Astrocyte (in vitro differentiated cells and primary cell): ENCODE results near the gene F11R. TPM values are rescaled to one million over a fixed set of nuclear protein-coding genes. Genes with fewer than 3 reads are reported as not detected.

Experiments
- DNase-seq: peaks from one replicate; pipeline ENCODE4 v3.0.0-alpha.2; 2010; ENCODE audit warnings: low read depth
- FAIRE-seq: peaks from 2 replicates; lab custom pipeline; 2011; peaks lifted over from hg19 to GRCh38; lab: Jason Lieb, UNC
- H2AFZ ChIP-seq: 2 replicates; pipeline ENCODE4 v1.6.0; 2012; ENCODE audit warnings: low read depth, low read length, inconsistent platforms
- H3K27ac ChIP-seq: 2 replicates; pipeline ENCODE4 v1.5.1; 2011; ENCODE audit warnings: low read depth, low read length, inconsistent platforms
- H3K27me3 ChIP-seq: 2 replicates; pipeline ENCODE4 v1.6.0; 2011; ENCODE audit warnings: low read length, inconsistent platforms; ENCODE audit not compliant: insufficient read depth
- H3K36me3 ChIP-seq: 2 replicates; pipeline ENCODE4 v1.5.1; 2011; ENCODE audit warnings: low read length, inconsistent platforms; ENCODE audit not compliant: insufficient read depth
- H3K4me1 ChIP-seq: 2 replicates; pipeline ENCODE4 v1.5.1; 2011; ENCODE audit warnings: low read length, inconsistent platforms; ENCODE audit not compliant: insufficient read depth
- H3K4me2 ChIP-seq: 2 replicates; pipeline ENCODE4 v1.6.0; 2012; ENCODE audit warnings: low read length, inconsistent platforms
- H3K4me3 ChIP-seq: 2 replicates; pipeline ENCODE4 v1.5.1; 2011; ENCODE audit warnings: low read depth, mild to moderate bottlenecking, low read length, inconsistent platforms; ENCODE audit not compliant: insufficient read depth
- H3K79me2 ChIP-seq: 2 replicates; pipeline ENCODE4 v1.6.0; 2012; ENCODE audit warnings: mild to moderate bottlenecking, low read length, inconsistent platforms; ENCODE audit not compliant: insufficient read depth
- H3K9ac ChIP-seq: 2 replicates; pipeline ENCODE4 v1.6.0; 2012; ENCODE audit warnings: mild to moderate bottlenecking, low read length, inconsistent platforms
- H3K9me3 ChIP-seq: 2 replicates; pipeline ENCODE4 v1.5.1; 2012; ENCODE audit warnings: low read depth, mild to moderate bottlenecking, low read length, inconsistent platforms; ENCODE audit not compliant: insufficient read depth
- H4K20me1 ChIP-seq: 2 replicates; pipeline ENCODE4 v1.6.0; 2012; ENCODE audit warnings: low read length, inconsistent platforms; ENCODE audit not compliant: insufficient read depth
- H3K27ac Mint-ChIP-seq: one replicate; pipeline ENCODE4 v1.8.0; 2021; ENCODE audit warnings: mild to moderate bottlenecking, mixed read lengths; ENCODE audit not compliant: unreplicated experiment
- H3K27me3 Mint-ChIP-seq: one replicate; pipeline ENCODE4 v1.8.0; 2021; ENCODE audit warnings: low read depth, mixed read lengths; ENCODE audit not compliant: unreplicated experiment
- H3K36me3 Mint-ChIP-seq: one replicate; pipeline ENCODE4 v1.8.0; 2021; ENCODE audit warnings: low read depth, mixed read lengths; ENCODE audit not compliant: unreplicated experiment
- H3K4me1 Mint-ChIP-seq: one replicate; pipeline ENCODE4 v1.8.0; 2021; ENCODE audit warnings: low read depth, mixed read lengths; ENCODE audit not compliant: unreplicated experiment
- H3K4me3 Mint-ChIP-seq: one replicate; pipeline ENCODE4 v1.8.0; 2021; ENCODE audit warnings: mild to moderate bottlenecking, moderate library complexity, mixed read lengths; ENCODE audit not compliant: unreplicated experiment
- H3K9me3 Mint-ChIP-seq: one replicate; pipeline ENCODE4 v1.8.0; 2021; ENCODE audit warnings: mild to moderate bottlenecking, mixed read lengths; ENCODE audit not compliant: unreplicated experiment
- EZH2 ChIP-seq: IDR thresholded peaks from 2 replicates; pipeline ENCODE4 v1.6.1; 2012; ENCODE audit warnings: mild to moderate bottlenecking, low read length, inconsistent platforms; ENCODE audit not compliant: insufficient read depth
- total RNA-seq: library from RNA; stranded (reverse); gene quantifications from 2 replicates; pipeline ENCODE4 v1.2.1, GENCODE V29; 2021
- TF ChIP-seq, protein P1 (sequence below): IDR thresholded peaks from 2 replicates; pipeline ENCODE4 v1.5.1; 2011; ENCODE audit warnings: low read depth, mild to moderate bottlenecking, inconsistent platforms, low read length, moderate library complexity; ENCODE audit not compliant: insufficient read depth

F11R gene
- total RNA-seq, 1 donor from 2014 or later: 68.6 TPM

GRCh38 chr1:160971618-160972056 lies 49.3 kb downstream of the F11R start:
- Mint-ChIP-seq H3K27me3 (peaks cover 5% of the 10 kb centered on the region), H3K4me3 (no peak overlapping the region), H3K27ac (no peak overlapping the region), H3K36me3 (no peaks in the 10 kb centered on the region), H3K4me1 (no peaks in the 10 kb centered on the region), H3K9me3 (no peaks in the 10 kb centered on the region)
- H4K20me1 ChIP-seq: no peaks in the 10 kb centered on the region
- no peak overlapping the region for H3K27ac ChIP-seq
- DNase-seq: no peak
- no peaks in the 10 kb centered on the region for H3K27me3 ChIP-seq
- no peak overlapping the region for H3K9ac ChIP-seq
- no peaks in the 10 kb centered on the region for H3K9me3 ChIP-seq
- H3K4me1 ChIP-seq: no peaks in the 10 kb centered on the region
- H3K4me3 ChIP-seq: no peak overlapping the region
- H3K36me3 ChIP-seq: no peaks in the 10 kb centered on the region
- H3K79me2 ChIP-seq: no peaks in the 10 kb centered on the region
- TF ChIP-seq EZH2: no peak
- TF ChIP-seq, protein P1, sequence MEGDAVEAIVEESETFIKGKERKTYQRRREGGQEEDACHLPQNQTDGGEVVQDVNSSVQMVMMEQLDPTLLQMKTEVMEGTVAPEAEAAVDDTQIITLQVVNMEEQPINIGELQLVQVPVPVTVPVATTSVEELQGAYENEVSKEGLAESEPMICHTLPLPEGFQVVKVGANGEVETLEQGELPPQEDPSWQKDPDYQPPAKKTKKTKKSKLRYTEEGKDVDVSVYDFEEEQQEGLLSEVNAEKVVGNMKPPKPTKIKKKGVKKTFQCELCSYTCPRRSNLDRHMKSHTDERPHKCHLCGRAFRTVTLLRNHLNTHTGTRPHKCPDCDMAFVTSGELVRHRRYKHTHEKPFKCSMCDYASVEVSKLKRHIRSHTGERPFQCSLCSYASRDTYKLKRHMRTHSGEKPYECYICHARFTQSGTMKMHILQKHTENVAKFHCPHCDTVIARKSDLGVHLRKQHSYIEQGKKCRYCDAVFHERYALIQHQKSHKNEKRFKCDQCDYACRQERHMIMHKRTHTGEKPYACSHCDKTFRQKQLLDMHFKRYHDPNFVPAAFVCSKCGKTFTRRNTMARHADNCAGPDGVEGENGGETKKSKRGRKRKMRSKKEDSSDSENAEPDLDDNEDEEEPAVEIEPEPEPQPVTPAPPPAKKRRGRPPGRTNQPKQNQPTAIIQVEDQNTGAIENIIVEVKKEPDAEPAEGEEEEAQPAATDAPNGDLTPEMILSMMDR: no peak
- no peak overlapping the region for H2AFZ ChIP-seq
- no peak overlapping the region for H3K4me2 ChIP-seq
- FAIRE-seq: no peak

DNA sequence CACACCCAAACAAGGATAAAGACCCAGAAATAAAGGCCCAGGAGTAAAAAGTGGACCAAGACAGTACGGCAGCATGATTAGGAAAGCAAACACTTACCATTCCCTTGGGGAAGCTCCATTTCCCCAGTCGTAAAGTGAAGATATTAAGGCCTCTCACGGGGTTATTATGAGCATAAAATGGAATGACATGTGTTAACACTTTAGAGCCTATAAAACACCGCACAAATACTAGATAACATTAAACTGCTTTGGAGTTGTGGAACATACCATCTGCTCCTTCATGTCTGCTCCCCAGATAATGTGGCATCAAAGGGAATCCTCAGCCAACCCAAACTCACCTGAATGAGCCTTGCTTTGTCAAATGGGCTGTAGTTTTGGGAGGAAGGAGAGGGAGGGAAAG lies 57.4 kb downstream of the F11R start:
- Mint-ChIP-seq H3K9me3 (no peaks in the 10 kb centered on the region), H3K27me3 (peaks cover 2% of the 10 kb centered on the region), H3K27ac (no peak overlapping the region), H3K4me3 (no peak overlapping the region), H3K4me1 (no peaks in the 10 kb centered on the region), H3K36me3 (no peaks in the 10 kb centered on the region)
- Histone ChIP-seq H3K9me3 (no peaks in the 10 kb centered on the region), H4K20me1 (no peaks in the 10 kb centered on the region), H2AFZ (no peak overlapping the region), H3K4me1 (no peaks in the 10 kb centered on the region), H3K27ac (no peak overlapping the region), H3K4me3 (no peak overlapping the region), H3K4me2 (no peak overlapping the region), H3K79me2 (no peaks in the 10 kb centered on the region), H3K27me3 (no peaks in the 10 kb centered on the region), H3K9ac (no peak overlapping the region), H3K36me3 (no peaks in the 10 kb centered on the region)
- TF ChIP-seq EZH2: no peak
- TF ChIP-seq, protein P1: no peak
- DNase-seq (no peak), FAIRE-seq (no peak)

DNA sequence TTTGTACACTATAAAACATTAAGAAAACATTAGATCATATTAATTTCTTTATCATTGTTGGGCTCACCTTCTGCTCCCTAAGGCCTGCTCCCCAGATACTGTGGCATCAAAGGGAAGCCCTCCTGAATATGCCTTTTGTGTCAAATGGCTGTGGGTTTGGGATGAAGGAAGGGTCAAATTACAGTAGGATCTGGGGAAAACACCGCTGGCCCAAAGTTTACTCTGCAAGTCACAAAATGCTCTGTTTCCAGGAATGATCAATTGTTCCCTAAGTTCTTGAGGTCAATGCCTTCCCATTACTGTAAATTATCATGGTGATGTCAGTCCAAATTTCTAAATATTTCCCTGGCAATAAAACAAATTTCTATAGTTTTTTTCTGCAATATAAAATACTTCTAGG lies 59.5 kb downstream of the F11R start:
- Histone ChIP-seq H3K4me2 (no peak overlapping the region), H3K4me3 (no peak overlapping the region), H3K4me1 (no peaks in the 10 kb centered on the region), H3K36me3 (no peaks in the 10 kb centered on the region), H4K20me1 (no peaks in the 10 kb centered on the region), H3K27me3 (peaks cover 2% of the 10 kb centered on the region), H2AFZ (no peak overlapping the region), H3K9me3 (no peaks in the 10 kb centered on the region), H3K79me2 (no peaks in the 10 kb centered on the region), H3K9ac (no peak overlapping the region), H3K27ac (no peak overlapping the region)
- Mint-ChIP-seq H3K36me3 (no peaks in the 10 kb centered on the region), H3K27me3 (peaks cover 2% of the 10 kb centered on the region), H3K27ac (no peak overlapping the region), H3K4me1 (no peaks in the 10 kb centered on the region), H3K9me3 (no peaks in the 10 kb centered on the region), H3K4me3 (no peak overlapping the region)
- DNase-seq: no peak
- no peak for FAIRE-seq
- no peak for TF ChIP-seq EZH2
- TF ChIP-seq, protein P1: no peak
